ENCODE results near the gene TMEM132C.

Gene TMEM132C

DNA sequence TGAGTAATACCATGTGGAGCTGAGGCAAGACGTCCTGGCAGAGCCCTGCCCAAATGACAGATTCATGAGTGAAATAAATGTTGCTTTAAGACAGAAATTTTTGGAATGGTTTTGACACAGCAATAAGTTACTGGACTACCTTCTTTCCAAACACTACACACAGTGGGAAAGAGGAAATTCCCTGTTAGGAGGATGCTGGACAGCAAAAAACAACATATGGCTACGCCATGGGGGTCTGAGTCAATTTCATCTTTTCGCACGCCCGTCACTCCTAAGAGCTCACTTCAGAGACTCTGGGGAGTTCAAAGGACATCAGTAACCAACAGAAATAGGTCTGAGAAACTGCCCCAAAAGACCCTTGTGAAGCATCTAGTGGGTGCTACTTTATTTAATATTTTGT lies 55.4 kb downstream of the TMEM132C start:
- no peak for DNase-seq (ENCODE audit: low read depth)
- TF ChIP-seq CTCF (IDR thresholded peaks at IDR 0.05; ENCODE audit: low read depth, low read length, missing control alignments): no peak
- no peak overlapping the region for H3K4me3 ChIP-seq (ENCODE audit: low read depth, low read length)

DNA sequence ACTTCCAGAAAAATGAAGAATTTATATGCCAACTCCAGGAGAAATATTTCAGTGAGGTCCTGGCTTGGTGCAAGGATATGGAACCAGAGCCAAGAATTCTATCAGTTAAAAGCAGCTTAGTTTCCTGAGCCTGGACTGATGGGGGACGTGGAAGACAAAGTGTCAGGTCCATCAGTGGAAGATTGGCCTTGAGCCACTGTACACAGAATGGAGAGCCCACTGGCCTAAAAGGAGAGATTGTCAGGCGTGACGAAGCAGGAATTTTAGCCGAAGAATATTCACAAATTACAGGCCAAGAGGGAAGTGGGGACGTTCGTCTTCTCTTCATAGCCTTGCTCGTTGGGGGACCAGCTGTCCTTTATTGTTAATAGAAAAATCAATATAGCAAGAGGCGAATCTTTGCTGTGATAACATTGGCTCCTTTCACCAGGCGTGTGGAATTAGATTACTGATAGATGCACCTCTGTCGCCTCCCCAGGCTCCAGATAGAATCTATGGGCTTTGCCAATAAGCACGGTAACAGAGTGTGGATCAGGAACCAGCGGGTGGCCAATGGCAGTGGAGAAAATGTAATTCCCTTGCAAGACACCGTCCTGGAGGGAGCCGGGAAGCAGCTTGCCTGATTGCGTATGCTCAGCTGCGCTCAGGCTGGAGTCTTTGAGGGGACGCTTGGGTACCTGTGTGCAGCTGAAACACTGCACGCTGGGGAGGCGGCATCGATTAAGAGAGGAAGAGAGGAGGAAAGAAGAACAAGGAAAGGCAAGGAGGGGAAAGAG lies 56.4 kb downstream of the TMEM132C start:
- H3K4me3 ChIP-seq (ENCODE audit: low read depth, low read length): no peak overlapping the region
- DNase-seq (ENCODE audit: low read depth): no peak
- no peak for TF ChIP-seq CTCF (IDR thresholded peaks at IDR 0.05; ENCODE audit: low read depth, low read length, missing control alignments)

- TF ChIP-seq CTCF (IDR thresholded peaks at IDR 0.05; ENCODE audit: low read depth, low read length, missing control alignments): no peak
- no peak overlapping the region for H3K4me3 ChIP-seq (ENCODE audit: low read depth, low read length)
- DNase-seq (ENCODE audit: low read depth): no peak
Observed at GRCh38 chr12:128325646-128326045, 58.7 kb downstream of the TMEM132C start.

DNA sequence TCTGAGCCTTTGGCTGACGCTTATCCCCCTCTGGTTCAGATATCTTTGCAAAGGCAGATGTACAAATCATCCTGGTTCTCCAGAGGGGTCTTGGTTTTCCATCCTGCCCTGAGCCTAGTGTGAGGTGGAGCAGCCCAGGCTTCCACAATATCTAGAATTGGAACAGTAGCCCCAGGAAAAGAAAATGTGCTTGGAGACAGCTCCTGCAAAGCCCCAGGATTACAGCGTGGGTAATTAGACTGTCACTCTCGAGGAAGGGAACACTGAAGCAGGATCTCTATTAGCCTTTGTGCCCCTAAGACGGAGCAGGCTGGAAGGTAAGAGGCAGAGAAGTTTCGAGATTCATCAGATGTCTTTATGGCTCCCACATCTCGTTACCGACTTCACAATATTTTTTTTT lies 59.4 kb downstream of the TMEM132C start:
- TF ChIP-seq CTCF (IDR thresholded peaks at IDR 0.05; ENCODE audit: low read depth, low read length, missing control alignments): no peak
- no peak overlapping the region for H3K4me3 ChIP-seq (ENCODE audit: low read depth, low read length)
- no peak for DNase-seq (ENCODE audit: low read depth)

DNA sequence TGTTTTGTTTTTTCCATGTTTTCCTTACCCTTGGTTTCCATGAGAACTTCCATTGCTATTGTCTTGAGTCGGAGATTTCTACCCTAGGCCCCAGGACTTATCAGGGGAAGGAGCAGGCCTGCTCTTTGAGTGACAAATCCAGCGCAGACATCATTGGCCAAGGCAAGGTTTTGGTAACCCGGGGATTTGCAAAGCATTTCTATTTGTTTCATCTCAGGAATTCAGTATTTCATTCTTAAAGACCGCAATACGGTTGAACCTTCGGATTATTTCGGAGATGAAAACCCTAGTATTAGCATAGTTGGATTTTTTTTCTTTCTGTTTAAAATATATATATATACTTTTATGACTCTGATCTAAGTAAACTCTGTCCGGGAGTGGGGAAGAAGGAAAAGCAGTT lies 62.0 kb downstream of the TMEM132C start:
- no peak overlapping the region for H3K4me3 ChIP-seq (ENCODE audit: low read depth, low read length)
- TF ChIP-seq CTCF (IDR thresholded peaks at IDR 0.05; ENCODE audit: low read depth, low read length, missing control alignments): no peak
- no peak for DNase-seq (ENCODE audit: low read depth)

- no peak for TF ChIP-seq CTCF (IDR thresholded peaks at IDR 0.05; ENCODE audit: low read depth, low read length, missing control alignments)
- DNase-seq (ENCODE audit: low read depth): no peak
- no peak overlapping the region for H3K4me3 ChIP-seq (ENCODE audit: low read depth, low read length)
Observed at GRCh38 chr12:128336204-128337070, 69.5 kb downstream of the TMEM132C start.

Measured in GM12864 (cell line).